WTC11 (cell line): ENCODE measurements around the gene MARCKS. TPM values are rescaled to one million over a fixed set of nuclear protein-coding genes. Genes with fewer than 3 reads are reported as not detected.

Experiments used
- ATF6 ChIP-seq: sonication (generic); formaldehyde crosslinking; IDR thresholded peaks from 2 replicates; pipeline ENCODE4 v1.8.1; 2023; ENCODE audit warnings: mild to moderate bottlenecking, missing genetic modification reagents
- ELF4 ChIP-seq: sonication (generic); formaldehyde crosslinking; IDR thresholded peaks from 2 replicates; pipeline ENCODE4 v1.8.1; 2022; ENCODE audit warnings: low read depth, mild to moderate bottlenecking, moderate library complexity, missing genetic modification reagents
- ESRRA ChIP-seq: sonication (generic); formaldehyde crosslinking; IDR thresholded peaks from 2 replicates; pipeline ENCODE4 v1.8.1; 2022; ENCODE audit warnings: mild to moderate bottlenecking, missing genetic modification reagents, borderline replicate concordance
- FOXP4 ChIP-seq: sonication (generic); formaldehyde crosslinking; IDR thresholded peaks from 2 replicates; pipeline ENCODE4 v1.8.0; 2022; ENCODE audit warnings: mild to moderate bottlenecking, missing genetic modification reagents
- GABPB1 ChIP-seq: sonication (generic); formaldehyde crosslinking; IDR thresholded peaks from 2 replicates; pipeline ENCODE4 v1.8.1; 2023; ENCODE audit warnings: mild to moderate bottlenecking, missing genetic modification reagents
- GRHL2 ChIP-seq: fragments of 250-450 bp; sonication (Bioruptor Pico); IDR thresholded peaks from 2 replicates; pipeline ENCODE4 v1.8.0; 2022; ENCODE audit warnings: mild to moderate bottlenecking, moderate library complexity; ENCODE audit not compliant: insufficient replicate concordance, severe bottlenecking
- IRF2 ChIP-seq: sonication (generic); formaldehyde crosslinking; IDR thresholded peaks from 2 replicates; pipeline ENCODE4 v1.8.0; 2022; ENCODE audit warnings: low read depth, missing genetic modification reagents, borderline replicate concordance
- JAZF1 ChIP-seq: fragments of 250-450 bp; sonication (Bioruptor Pico); IDR thresholded peaks from 2 replicates; pipeline ENCODE4 v1.9.0; 2021; ENCODE audit warnings: moderate library complexity, mild to moderate bottlenecking, inconsistent platforms
- NFE2L1 ChIP-seq: sonication (generic); formaldehyde crosslinking; IDR thresholded peaks from 2 replicates; pipeline ENCODE4 v1.8.1; 2023; ENCODE audit warnings: missing genetic modification reagents
- NFYB ChIP-seq: sonication (generic); formaldehyde crosslinking; conservative IDR thresholded peaks from 2 replicates; pipeline ENCODE4 v1.8.0; 2022; ENCODE audit warnings: low read depth, missing genetic modification reagents
- NR2C2 ChIP-seq: sonication (generic); formaldehyde crosslinking; IDR thresholded peaks from 2 replicates; pipeline ENCODE4 v1.8.0; 2022; ENCODE audit warnings: mild to moderate bottlenecking, missing genetic modification reagents
- PRRX2 ChIP-seq: fragments of 250-450 bp; sonication (Bioruptor Pico); IDR thresholded peaks from 2 replicates; pipeline ENCODE4 v1.8.0; 2021; ENCODE audit warnings: mild to moderate bottlenecking
- USF1 ChIP-seq: sonication (generic); formaldehyde crosslinking; IDR thresholded peaks from 2 replicates; pipeline ENCODE4 v1.8.0; 2022; ENCODE audit warnings: mild to moderate bottlenecking, missing genetic modification reagents
- ZBTB21 ChIP-seq: sonication (generic); formaldehyde crosslinking; IDR thresholded peaks from 2 replicates; pipeline ENCODE4 v1.8.1; 2023; ENCODE audit warnings: mild to moderate bottlenecking, missing genetic modification reagents, borderline replicate concordance
- ZNF219 ChIP-seq: sonication (generic); formaldehyde crosslinking; IDR thresholded peaks from 2 replicates; pipeline ENCODE4 v1.8.0; 2023; ENCODE audit warnings: missing genetic modification reagents, mild to moderate bottlenecking, borderline replicate concordance
- total RNA-seq: library from RNA; stranded (reverse); gene quantifications from 3 replicates; pipeline ENCODE4 v1.2.3, GENCODE V29; 2021
- TF ChIP-seq, protein P1 (sequence below): sonication (generic); formaldehyde crosslinking; IDR thresholded peaks from 2 replicates; pipeline ENCODE4 v1.8.1; 2023; ENCODE audit warnings: mild to moderate bottlenecking, missing genetic modification reagents
- TF ChIP-seq, protein P2 (sequence below): sonication (generic); formaldehyde crosslinking; IDR thresholded peaks from 2 replicates; pipeline ENCODE4 v1.8.1; 2023; ENCODE audit warnings: mild to moderate bottlenecking, moderate library complexity, missing genetic modification reagents
- TF ChIP-seq, protein P3 (sequence below): sonication (generic); formaldehyde crosslinking; IDR thresholded peaks from 2 replicates; pipeline ENCODE4 v1.8.1; 2023; ENCODE audit warnings: mild to moderate bottlenecking, missing genetic modification reagents, moderate library complexity
- TF ChIP-seq, protein P4 (sequence below): sonication (generic); formaldehyde crosslinking; IDR thresholded peaks from 2 replicates; pipeline ENCODE4 v1.8.0; 2023; ENCODE audit warnings: missing genetic modification reagents, mild to moderate bottlenecking, borderline replicate concordance
- TF ChIP-seq, protein P5 (sequence below): sonication (generic); formaldehyde crosslinking; IDR thresholded peaks from 2 replicates; pipeline ENCODE4 v1.8.1; 2023; ENCODE audit warnings: mild to moderate bottlenecking, missing genetic modification reagents, borderline replicate concordance

MARCKS gene
- total RNA-seq, 1 experiment from 2014 or later: 95.1 TPM

DNA sequence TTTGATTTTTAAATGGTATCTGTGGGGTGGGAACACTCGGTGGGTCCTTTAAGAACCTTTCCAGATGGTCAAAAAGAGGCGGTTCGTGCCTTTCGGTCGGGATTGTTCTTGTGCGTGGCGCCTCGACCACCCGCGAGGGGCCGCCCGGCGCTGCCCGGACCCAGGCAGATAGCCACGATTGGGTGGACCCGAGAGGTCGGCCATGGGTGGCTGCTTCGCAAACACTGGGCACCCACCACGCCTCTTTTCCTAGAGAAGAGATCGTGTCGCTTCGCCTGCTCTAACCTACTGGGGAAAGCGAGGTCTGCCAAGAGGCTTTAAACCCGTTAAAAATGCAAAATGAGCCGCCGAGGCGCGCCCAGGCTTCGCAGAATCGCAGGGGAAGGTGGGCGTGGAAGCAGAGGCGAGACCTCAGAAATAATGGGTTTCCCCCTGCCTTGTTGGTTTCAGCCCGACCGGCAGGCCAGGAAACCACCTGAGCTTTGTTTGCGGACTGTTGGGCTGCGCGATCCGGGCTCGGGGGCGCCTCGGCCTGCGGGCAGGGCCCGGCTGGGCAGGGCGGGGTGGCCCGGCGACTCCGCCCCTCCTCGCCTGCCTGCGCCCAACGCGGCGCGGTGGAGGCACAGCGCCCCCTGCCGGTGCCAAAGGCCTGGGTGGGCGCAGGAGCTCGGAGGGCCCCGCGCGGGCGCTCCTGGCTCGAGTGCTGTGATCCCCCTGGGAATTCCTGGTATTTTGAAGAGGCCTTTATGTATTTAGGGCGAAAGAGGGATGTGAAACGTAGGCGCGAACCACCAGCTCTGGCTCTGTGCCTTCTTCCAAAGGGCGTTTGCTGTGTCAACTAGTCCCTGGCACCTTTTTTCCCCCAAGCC, 1.6 kb downstream of the MARCKS start (continued):
- TF ChIP-seq, protein P1, sequence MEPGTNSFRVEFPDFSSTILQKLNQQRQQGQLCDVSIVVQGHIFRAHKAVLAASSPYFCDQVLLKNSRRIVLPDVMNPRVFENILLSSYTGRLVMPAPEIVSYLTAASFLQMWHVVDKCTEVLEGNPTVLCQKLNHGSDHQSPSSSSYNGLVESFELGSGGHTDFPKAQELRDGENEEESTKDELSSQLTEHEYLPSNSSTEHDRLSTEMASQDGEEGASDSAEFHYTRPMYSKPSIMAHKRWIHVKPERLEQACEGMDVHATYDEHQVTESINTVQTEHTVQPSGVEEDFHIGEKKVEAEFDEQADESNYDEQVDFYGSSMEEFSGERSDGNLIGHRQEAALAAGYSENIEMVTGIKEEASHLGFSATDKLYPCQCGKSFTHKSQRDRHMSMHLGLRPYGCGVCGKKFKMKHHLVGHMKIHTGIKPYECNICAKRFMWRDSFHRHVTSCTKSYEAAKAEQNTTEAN (CRISPR knock-in tag): 0 out of 2 replicates have a peak, but pooled peaks have one; percentile 55
- no peak for TF ChIP-seq JAZF1 (CRISPR knock-in tag)
- no peak for TF ChIP-seq GRHL2 (CRISPR knock-in tag)
- TF ChIP-seq IRF2: no peak
- 0 out of 2 replicates have a peak, but pooled peaks have one; percentile 37 for TF ChIP-seq GABPB1 (CRISPR knock-in tag)
- TF ChIP-seq, protein P2, sequence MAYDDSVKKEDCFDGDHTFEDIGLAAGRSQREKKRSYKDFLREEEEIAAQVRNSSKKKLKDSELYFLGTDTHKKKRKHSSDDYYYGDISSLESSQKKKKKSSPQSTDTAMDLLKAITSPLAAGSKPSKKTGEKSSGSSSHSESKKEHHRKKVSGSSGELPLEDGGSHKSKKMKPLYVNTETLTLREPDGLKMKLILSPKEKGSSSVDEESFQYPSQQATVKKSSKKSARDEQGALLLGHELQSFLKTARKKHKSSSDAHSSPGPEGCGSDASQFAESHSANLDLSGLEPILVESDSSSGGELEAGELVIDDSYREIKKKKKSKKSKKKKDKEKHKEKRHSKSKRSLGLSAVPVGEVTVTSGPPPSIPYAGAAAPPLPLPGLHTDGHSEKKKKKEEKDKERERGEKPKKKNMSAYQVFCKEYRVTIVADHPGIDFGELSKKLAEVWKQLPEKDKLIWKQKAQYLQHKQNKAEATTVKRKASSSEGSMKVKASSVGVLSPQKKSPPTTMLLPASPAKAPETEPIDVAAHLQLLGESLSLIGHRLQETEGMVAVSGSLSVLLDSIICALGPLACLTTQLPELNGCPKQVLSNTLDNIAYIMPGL (CRISPR knock-in tag): peak; percentile 93
- no peak for TF ChIP-seq USF1 (CRISPR knock-in tag)
- TF ChIP-seq ZNF219 (CRISPR knock-in tag): 0 out of 2 replicates have a peak, but pooled peaks have one; percentile 23
- 0 out of 2 replicates have a peak, but pooled peaks have one; percentile 7 for TF ChIP-seq NFYB
- no peak for TF ChIP-seq PRRX2 (CRISPR knock-in tag)
- no peak for TF ChIP-seq NR2C2
- TF ChIP-seq ESRRA (CRISPR knock-in tag): no peak
- TF ChIP-seq ELF4 (CRISPR knock-in tag): no peak
- peak; percentile 47; the same call in 1 of the 2 replicates for TF ChIP-seq FOXP4 (CRISPR knock-in tag)
- TF ChIP-seq NFE2L1 (CRISPR knock-in tag): no peak
- TF ChIP-seq, protein P3, sequence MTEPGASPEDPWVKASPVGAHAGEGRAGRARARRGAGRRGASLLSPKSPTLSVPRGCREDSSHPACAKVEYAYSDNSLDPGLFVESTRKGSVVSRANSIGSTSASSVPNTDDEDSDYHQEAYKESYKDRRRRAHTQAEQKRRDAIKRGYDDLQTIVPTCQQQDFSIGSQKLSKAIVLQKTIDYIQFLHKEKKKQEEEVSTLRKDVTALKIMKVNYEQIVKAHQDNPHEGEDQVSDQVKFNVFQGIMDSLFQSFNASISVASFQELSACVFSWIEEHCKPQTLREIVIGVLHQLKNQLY (CRISPR knock-in tag): no peak
- TF ChIP-seq, protein P4, sequence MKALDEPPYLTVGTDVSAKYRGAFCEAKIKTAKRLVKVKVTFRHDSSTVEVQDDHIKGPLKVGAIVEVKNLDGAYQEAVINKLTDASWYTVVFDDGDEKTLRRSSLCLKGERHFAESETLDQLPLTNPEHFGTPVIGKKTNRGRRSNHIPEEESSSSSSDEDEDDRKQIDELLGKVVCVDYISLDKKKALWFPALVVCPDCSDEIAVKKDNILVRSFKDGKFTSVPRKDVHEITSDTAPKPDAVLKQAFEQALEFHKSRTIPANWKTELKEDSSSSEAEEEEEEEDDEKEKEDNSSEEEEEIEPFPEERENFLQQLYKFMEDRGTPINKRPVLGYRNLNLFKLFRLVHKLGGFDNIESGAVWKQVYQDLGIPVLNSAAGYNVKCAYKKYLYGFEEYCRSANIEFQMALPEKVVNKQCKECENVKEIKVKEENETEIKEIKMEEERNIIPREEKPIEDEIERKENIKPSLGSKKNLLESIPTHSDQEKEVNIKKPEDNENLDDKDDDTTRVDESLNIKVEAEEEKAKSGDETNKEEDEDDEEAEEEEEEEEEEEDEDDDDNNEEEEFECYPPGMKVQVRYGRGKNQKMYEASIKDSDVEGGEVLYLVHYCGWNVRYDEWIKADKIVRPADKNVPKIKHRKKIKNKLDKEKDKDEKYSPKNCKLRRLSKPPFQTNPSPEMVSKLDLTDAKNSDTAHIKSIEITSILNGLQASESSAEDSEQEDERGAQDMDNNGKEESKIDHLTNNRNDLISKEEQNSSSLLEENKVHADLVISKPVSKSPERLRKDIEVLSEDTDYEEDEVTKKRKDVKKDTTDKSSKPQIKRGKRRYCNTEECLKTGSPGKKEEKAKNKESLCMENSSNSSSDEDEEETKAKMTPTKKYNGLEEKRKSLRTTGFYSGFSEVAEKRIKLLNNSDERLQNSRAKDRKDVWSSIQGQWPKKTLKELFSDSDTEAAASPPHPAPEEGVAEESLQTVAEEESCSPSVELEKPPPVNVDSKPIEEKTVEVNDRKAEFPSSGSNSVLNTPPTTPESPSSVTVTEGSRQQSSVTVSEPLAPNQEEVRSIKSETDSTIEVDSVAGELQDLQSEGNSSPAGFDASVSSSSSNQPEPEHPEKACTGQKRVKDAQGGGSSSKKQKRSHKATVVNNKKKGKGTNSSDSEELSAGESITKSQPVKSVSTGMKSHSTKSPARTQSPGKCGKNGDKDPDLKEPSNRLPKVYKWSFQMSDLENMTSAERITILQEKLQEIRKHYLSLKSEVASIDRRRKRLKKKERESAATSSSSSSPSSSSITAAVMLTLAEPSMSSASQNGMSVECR (CRISPR knock-in tag): no peak; the same call in 1 of the 2 replicates
- TF ChIP-seq ATF6 (CRISPR knock-in tag): no peak
- TF ChIP-seq, protein P5, sequence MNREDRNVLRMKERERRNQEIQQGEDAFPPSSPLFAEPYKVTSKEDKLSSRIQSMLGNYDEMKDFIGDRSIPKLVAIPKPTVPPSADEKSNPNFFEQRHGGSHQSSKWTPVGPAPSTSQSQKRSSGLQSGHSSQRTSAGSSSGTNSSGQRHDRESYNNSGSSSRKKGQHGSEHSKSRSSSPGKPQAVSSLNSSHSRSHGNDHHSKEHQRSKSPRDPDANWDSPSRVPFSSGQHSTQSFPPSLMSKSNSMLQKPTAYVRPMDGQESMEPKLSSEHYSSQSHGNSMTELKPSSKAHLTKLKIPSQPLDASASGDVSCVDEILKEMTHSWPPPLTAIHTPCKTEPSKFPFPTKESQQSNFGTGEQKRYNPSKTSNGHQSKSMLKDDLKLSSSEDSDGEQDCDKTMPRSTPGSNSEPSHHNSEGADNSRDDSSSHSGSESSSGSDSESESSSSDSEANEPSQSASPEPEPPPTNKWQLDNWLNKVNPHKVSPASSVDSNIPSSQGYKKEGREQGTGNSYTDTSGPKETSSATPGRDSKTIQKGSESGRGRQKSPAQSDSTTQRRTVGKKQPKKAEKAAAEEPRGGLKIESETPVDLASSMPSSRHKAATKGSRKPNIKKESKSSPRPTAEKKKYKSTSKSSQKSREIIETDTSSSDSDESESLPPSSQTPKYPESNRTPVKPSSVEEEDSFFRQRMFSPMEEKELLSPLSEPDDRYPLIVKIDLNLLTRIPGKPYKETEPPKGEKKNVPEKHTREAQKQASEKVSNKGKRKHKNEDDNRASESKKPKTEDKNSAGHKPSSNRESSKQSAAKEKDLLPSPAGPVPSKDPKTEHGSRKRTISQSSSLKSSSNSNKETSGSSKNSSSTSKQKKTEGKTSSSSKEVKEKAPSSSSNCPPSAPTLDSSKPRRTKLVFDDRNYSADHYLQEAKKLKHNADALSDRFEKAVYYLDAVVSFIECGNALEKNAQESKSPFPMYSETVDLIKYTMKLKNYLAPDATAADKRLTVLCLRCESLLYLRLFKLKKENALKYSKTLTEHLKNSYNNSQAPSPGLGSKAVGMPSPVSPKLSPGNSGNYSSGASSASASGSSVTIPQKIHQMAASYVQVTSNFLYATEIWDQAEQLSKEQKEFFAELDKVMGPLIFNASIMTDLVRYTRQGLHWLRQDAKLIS (CRISPR knock-in tag): no peak; the same call in 1 of the 2 replicates
- no peak for TF ChIP-seq ZBTB21 (CRISPR knock-in tag)
